HG02678 (cell line): ENCODE results near the gene PDK2.

Source experiments
- ATAC-seq: cut with Tn5 transposase; IDR thresholded peaks from one replicate; pipeline ENCODE4 v1.9.1; 2021; ENCODE audit warnings: mild to moderate bottlenecking, moderate library complexity; ENCODE audit not compliant: unreplicated experiment

The PDK2 gene

DNA sequence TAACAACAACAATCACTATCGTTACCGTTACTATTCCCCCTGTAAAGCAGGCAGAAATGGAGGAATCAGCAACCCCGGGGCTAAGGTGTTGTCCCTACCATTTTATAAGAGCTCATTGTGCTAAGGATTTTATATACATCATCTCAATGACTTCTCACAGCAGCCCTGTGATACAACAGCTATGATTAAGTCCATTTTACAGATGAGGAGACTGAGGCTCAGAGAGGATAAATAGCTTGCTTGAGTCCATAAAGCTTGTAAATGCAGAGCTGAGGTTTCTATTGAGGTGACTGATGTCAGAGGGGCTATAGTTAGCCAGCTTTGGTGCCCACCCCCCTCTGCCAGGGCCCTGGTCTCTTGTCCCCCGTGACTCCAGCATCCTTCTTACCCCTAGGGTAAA lies 16.7 kb upstream of the PDK2 start:
- no peak for ATAC-seq

DNA sequence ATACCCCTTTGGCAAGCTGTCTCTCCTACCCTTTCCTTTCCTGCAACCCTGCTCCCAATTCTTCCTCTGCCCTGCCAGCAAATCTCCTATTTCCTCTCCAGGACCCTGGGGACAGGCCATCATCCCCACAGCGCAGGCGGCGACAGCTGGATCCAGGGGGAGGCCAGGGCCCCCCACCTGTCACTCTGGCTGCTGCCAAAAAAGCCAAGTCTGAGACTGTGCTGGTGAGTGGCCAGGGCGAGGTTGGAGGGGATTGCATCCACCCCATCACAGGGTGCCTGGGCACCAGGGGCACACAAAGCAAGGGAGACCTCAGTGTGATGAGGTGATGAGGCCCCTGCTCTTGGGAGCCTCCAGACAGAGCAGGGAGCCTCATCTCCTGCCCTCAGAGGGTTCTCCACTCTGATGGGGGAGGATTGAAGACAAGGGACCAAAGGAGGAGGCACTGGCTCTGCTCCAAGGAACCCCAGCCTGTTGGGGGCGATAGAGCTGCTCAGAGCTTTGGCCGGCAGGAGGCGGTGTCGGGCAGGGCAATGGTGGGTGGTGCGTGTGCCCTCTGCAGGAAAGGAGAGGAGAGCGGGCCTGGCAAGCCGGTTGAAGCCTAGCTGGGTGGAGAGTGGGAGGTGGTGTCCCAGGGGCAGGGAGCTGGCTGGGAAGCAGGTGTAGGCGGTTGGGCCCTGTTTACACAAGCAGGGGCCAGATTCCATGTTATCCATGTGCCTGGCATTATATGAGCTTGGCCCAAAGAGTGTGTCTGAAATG lies 15.6 kb upstream of the PDK2 start:
- ATAC-seq, result no peak

DNA sequence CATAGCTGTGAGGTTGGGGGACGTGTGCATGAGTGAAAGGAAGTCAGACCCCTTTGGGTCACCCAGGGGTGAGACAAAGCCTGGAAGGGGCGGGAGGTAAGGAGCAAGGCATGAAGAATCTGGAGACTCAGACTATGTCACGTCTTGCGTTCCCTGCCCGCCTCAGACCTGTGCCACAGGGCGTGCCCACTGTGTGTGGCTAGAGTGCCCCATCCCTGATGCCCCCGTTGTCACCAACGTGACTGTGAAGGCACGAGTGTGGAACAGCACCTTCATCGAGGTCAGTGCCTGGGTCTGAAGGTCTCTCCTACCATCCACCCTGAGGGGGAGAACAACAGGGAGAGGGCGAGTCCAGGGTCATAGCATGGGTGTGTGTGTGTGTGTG lies 15.1 kb upstream of the PDK2 start:
- ATAC-seq, result no peak

DNA sequence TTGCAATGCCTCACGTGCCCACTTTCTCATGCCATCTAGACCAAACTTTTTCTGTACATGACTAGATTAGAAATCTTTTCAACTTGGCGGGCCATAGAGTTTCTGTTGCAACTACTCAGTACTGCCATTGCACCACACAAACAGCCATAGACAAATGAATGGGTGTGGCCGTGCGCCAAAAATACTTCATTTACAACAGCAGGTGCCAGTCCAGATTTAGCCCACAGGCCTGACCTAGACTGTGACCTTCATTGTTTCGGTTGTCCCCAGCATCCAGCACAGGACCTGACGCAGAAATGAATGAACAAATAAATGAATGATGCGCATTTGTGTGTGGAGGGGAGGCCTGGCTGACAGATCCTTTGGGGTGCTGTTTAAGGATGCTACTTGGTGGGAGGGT lies 14.3 kb upstream of the PDK2 start:
- ATAC-seq, result no peak

DNA sequence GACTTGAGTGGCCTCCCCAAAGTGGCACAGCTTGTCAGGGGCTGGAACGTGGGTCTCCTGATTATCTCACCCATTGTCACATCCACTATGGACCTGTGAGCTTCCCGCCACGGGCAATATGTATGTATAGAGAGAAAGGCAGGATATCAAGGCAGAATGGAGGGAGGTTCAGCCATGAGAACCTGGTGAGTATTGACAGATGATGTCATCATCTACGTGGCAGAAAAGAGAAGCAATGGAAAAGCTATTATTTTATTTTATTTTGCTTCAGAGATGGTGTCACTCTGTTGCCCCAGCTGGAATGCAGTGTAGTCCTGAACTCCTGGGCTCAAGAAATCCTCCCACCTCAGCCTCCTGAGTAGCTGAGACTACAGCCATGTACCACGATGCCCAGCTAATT lies 13.4 kb upstream of the PDK2 start:
- no peak for ATAC-seq

DNA sequence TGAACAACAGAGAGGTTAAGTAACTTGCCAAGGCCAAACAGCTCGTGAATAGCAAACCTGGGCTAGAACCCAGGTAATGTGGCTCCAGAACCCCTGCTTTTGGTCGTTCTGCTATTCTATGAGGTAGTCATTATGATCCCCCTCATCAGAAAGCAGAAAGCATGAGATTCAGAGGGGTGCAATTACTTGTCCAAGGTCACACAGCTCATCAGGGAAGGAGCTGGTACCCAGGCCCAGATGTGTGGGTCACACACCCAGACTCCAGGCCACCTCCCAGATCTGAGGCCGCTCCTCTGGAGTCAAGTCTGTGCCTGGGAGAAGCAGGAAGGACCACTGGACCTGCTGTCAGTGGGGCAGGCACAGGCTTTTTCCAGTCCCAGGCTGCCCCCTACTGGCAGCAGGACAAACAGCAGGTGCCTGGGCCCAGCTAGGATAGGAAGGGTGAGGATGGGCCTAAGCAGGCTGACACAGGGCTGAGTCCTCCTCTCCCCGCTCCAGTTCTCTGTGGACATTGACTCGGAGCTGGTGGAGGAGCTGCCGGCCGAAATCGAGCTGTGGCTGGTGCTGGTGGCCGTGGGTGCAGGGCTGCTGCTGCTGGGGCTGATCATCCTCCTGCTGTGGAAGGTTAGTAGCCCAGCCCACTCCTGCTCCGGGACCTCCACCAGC lies 7.8 kb upstream of the PDK2 start:
- ATAC-seq, result no peak

DNA sequence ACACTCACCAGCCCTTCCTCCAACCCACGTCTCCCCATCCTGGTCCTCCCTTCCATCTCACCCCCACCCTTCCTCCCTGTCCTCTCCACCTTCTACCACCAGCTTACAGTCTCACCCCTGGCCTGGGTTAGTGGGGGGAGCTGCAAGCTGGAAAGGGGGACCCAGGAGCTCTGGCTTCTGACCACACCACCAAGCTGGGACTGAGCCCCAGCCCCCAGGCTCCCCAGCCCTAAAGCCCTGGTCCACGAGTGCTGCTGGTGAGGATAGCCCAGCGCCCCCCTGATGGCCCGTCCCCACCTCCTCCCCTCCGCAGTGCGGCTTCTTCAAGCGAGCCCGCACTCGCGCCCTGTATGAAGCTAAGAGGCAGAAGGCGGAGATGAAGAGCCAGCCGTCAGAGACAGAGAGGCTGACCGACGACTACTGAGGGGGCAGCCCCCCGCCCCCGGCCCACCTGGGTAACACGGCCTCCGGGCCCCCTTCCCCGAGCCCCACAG lies 7.2 kb upstream of the PDK2 start:
- ATAC-seq, result no peak

DNA sequence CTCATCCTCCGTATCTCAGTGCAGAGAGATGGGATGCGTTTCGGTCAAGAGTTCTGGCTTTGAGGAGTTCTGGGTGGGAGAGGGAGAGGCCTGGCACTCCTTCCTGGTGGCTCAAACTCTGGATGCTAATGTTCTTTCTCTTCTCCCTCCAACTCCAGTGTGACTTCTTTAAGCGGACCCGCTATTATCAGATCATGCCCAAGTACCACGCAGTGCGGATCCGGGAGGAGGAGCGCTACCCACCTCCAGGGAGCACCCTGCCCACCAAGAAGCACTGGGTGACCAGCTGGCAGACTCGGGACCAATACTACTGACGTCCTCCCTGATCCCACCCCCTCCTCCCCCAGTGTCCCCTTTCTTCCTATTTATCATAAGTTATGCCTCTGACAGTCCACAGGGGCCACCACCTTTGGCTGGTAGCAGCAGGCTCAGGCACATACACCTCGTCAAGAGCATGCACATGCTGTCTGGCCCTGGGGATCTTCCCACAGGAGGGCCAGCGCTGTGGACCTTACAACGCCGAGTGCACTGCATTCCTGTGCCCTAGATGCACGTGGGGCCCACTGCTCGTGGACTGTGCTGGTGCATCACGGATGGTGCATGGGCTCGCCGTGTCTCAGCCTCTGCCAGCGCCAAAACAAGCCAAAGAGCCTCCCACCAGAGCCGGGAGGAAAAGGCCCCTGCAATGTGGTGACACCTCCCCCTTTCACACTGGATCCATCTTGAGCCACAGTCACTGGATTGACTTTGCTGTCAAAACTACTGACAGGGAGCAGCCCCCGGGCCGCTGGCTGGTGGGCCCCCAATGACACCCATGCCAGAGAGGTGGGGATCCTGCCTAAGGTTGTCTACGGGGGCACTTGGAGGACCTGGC lies 6.0 kb upstream of the PDK2 start:
- no peak for ATAC-seq

DNA sequence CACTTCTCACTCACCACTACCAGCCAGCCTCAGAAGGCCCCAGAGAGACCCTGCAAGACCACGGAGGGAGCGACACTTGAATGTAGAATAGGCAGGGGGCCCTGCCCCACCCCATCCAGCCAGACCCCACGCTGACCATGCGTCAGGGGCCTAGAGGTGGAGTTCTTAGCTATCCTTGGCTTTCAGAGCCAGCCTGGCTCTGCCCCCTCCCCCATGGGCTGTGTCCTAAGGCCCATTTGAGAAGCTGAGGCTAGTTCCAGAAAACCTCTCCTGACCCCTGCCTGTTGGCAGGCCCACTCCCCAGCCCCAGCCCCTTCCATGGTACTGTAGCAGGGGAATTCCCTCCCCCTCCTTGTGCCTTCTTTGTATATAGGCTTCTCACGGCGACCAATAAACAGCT lies 5.1 kb upstream of the PDK2 start:
- no peak for ATAC-seq

DNA sequence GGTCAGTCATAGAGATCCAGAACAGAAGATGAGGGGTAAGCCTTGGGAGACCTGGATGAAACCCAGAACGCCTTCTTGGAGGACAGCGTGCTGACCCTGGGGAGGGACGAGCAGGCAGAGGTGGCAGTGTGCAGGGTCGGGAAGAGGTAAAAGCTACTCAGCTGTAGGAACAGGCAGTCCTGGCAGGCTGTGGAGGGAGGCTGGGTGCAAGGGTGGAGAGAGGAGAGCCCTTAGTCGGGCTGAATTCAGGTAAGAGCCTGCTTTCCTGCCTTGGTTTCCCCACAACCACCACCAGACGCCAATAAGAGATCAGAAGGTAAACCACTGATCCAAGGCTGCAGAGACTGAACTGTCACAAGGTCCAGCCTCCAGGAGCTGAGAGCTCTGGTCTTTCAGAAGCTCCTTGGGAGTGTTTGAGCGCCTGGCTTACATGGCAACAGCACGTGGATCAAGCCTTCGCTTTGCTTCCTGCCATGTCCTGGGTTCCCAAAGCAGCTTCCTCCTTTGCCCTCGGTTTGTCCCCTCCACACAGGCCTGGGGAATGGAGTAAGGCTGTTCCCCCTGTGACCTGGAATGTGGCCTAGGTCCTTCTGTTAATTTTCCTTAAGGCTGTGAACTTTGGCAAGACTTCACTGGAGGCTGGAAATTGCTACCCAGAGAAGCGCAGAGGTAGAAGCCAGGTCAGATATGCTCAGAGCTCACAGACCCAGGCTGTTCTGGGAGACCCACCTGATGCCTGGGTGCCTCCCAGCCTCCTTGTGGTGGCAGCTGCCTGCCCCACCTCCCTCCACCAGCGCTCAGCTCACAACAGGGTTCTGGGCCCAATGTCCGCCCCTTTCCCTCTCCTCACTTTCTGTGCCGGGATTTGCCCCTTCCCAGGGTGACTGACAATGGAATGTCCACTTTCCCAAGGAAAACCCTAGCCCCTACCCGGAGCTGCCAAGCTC lies 3.9 kb upstream of the PDK2 start:
- no peak for ATAC-seq

DNA sequence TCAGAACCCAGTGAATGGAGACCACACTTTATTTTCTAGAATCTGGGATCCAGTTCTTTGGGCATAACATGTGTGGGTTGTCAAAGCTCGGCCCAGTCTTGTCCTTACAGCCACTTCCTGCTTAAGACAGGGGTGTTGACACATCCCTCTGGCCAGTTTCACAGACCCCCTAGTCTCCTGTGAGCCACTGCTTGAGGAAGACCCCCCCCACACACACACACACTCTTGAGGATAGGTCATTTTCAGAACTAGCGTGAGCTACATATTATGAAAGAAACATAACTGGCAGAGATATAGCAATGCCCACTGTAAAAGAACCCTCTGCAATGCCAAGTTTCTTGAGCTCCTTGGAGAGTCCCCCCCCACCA lies 3.2 kb upstream of the PDK2 start:
- ATAC-seq, result no peak

DNA sequence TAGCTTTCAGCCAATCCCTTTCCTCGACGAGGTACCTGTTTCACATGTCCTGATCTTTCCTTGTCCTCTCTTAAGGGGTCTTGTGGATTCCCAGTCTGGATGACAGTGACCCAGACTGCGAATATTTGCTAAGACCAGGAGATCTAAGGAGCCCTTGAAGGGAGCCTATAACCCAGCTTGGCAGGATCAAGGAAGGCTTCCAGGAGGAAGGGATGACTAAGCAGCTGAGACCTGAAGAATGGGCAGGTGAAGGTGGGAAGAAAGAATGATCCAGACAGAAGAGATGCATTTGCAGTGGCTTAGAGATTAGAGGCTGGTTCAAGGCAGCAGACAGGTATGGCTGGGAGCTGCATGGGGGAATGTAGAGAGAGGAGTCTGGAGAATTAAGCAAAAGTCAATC lies 1.9 kb upstream of the PDK2 start:
- no peak for ATAC-seq

DNA sequence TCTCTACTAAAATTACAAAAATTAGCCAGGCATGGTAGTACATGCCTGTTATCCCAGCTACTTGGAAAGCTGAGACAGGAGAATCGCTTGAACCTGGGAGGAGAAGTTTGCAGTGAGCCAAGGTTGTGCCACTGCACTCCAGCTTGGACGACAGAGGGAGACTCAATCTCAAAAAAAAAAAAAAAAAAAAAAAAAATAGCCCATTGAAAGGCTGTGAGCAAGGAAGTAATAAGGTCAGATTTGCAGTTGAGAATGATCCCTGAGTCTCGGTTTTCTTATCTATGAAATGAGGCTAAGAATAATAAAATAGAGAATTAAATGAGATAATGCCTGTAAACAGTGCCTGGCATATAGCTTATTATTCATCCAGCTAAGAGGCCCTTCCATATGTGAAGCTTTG lies 1.3 kb upstream of the PDK2 start:
- no peak for ATAC-seq

DNA sequence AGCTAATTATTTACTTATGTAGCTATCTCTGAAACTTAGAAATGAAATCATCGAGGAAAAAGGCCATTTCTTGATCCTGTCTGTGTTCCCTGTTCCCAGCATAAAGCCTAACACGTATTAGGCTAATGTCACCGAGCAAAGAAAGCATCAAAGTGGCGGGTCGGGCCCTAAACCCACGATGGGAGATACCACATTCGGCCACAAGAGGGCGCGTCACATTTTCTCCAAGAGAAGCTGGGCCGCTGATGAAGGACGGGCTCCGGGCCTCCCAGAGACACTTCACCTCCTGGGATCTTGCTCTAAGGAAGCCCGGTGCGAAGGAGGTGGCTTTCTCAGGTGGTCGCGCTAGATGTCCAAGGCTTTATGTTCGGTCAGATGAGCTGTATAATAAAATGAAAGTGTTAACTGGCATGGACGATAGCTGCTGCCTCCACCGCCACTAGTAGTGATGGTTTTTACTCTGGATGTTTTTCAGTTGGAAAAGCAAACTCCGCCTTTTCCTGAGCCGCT lies 853 bp upstream of the PDK2 start:
- ATAC-seq, result no peak

DNA sequence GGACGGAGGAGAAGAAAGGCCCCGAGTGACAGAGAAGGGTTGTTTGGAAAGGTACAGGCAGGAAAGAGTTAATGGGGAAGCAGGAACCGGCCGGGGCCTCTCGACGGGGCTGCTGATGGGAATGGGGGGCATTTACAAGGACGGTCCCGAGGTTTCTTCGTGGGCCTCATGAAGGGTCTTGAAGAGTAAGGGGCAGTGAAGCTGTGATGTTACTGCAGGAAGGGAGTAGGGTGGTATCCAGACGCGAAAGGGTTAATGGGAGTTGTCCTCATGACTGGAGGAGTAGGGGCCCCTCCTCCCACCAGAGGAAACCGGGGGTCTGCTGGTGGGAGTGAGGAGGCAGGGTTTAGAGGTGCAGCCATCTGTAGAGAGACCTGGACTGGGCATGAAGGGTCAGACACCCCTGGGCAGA lies 481 bp downstream of the PDK2 start:
- no peak for ATAC-seq

DNA sequence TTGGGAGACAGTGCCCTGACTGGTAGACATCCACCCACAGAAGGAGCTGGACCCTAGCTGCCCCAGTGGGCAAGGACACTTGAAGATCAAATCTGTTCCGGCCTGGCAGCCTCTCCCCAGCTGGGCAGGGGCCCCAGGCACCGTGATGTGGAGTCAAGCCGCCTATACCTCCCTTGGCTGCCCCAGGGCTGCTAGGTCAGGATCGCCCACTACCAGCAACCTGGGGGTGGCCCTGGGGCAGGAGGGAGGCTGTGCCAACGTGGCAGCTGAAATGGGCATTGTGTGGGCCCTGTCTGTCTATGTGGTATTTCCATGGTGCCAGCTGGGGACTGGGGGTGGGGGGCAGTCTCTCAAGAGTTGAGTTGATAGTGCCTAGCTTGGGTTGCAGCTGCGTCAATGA lies 941 bp downstream of the PDK2 start:
- ATAC-seq, result no peak

DNA sequence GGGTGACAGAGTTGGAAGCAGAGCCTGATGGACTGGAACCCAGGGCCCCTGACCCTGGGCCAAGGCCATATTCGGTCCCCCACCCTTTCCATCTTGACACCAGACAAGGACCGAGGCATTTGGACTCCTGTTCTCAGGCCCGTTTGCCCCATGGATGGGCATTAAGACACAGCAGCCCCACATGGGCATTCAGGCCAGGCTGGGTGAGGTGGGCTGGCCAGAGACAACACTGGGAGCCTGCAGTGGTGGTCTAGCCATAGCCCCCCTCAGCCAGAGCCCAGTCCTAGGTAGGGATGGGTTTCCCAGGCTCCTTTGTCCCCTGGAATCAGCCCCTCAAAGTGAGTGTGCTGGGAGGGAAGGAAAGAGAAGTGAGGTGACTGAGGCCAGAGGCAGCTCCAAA lies 1.6 kb downstream of the PDK2 start:
- no peak for ATAC-seq

DNA sequence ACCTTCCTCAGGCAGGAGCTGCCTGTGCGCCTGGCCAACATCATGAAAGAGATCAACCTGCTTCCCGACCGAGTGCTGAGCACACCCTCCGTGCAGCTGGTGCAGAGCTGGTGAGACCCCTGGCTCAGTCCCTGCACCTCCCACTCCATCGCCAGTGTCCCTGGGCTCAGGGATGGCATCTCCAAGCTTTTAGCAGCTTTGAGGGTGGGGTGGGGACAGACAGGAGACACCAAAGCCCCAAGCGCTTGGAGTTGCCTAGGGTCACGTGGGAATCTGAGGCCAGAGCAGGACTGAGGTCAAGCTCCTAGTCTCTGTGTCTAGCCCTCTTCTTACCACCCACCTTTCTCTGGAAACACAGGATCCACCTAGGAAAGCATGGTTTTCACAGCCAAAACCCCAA lies 2.3 kb downstream of the PDK2 start:
- ATAC-seq, result no peak

DNA sequence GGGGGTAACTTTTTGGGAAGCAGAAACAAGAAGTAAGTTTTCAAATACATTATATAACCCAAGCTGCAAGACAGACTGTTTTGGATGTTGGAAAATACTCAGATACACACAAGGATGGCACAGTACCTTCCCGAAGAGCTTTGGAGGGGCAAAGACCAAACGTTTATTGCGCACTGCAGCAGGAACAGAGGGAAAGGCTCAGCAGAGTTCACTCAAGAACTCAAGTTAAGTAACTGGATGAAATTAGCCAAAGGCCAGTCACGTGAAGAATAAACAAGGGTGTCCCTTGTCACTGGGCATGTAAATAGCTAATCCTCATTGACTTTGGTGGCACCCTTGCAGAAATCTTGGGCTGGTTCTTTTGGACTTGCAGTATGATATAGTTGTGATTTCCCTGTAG lies 2.8 kb downstream of the PDK2 start:
- no peak for ATAC-seq

DNA sequence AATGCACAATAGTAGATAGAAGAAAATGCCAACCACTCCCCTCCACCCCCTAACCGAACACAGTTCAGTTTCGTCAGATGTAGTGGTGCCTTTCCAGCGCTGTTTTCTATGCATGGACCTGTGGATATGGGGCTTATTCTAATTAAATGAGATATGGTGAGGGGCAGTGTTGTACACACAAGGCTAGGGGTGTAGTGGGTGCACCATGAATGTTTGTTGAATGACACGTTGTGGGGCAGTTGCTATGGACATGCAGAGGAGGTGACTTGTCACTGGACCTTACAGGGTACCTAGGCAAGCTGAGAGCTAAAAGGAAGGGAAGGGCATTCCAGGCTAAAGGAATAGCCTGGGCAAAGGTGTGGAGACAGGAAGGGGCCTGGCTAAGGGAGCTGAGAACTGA lies 3.4 kb downstream of the PDK2 start:
- no peak for ATAC-seq

DNA sequence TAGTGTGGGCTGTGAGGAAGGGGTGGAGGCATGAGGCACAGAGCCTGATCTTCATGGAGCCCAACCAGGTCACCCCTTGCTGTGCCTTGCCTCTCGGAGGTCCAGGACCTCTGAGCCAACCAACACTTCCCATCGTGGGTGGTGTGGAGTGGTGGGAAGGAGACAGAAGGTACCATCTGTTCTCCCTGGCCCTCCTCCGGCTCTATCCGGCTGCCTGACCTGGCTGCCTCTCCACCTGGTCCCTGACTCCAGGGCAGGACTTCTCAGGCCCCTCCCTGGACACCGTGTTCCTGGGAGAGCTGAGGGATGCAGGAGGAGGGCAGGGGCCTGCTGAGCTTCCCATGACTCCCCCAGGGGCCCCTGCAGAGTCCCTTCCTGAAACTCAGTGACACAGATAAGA lies 3.9 kb downstream of the PDK2 start:
- ATAC-seq, result no peak
